22Rv1 (cell line): ENCODE results near the gene MTMR10.

Experiments used
- ZFX ChIP-seq: fragments of 450-650 bp; IDR thresholded peaks from 2 replicates; pipeline ENCODE4 v1.6.1; 2017; ENCODE audit warnings: antibody characterized with exemption, borderline replicate concordance
- TF ChIP-seq, protein P1 (sequence below): fragments of 450-650 bp; IDR thresholded peaks from 2 replicates; pipeline ENCODE4 v1.5.1; 2017; ENCODE audit warnings: mild to moderate bottlenecking

GRCh38 chr15:30939161-30939560 is 52.3 kb downstream of the MTMR10 start:
- TF ChIP-seq, protein P1, sequence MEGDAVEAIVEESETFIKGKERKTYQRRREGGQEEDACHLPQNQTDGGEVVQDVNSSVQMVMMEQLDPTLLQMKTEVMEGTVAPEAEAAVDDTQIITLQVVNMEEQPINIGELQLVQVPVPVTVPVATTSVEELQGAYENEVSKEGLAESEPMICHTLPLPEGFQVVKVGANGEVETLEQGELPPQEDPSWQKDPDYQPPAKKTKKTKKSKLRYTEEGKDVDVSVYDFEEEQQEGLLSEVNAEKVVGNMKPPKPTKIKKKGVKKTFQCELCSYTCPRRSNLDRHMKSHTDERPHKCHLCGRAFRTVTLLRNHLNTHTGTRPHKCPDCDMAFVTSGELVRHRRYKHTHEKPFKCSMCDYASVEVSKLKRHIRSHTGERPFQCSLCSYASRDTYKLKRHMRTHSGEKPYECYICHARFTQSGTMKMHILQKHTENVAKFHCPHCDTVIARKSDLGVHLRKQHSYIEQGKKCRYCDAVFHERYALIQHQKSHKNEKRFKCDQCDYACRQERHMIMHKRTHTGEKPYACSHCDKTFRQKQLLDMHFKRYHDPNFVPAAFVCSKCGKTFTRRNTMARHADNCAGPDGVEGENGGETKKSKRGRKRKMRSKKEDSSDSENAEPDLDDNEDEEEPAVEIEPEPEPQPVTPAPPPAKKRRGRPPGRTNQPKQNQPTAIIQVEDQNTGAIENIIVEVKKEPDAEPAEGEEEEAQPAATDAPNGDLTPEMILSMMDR, result no peak
- TF ChIP-seq ZFX, result no peak
